Measurements from ENCODE around the gene PTGDS.

- TF ChIP-seq BHLHE40 (IDR thresholded peaks at IDR 0.05; ENCODE audit: borderline replicate concordance) (no peak), ELF4 (IDR thresholded peaks at IDR 0.05) (no peak), ARNT (IDR thresholded peaks at IDR 0.05) (no peak), SP1 (IDR thresholded peaks at IDR 0.05) (no peak), LEF1 (IDR thresholded peaks at IDR 0.05; ENCODE audit: borderline replicate concordance) (no peak), ZNF384 (IDR thresholded peaks at IDR 0.05) (no peak), CTBP1 (IDR thresholded peaks at IDR 0.05; ENCODE audit: borderline replicate concordance) (no peak)
Observed at GRCh38 chr9:136983167-136983566, 5.9 kb downstream of the PTGDS start.
